B cell (primary cell): ENCODE data around the gene MOB3B. TPM values are rescaled to one million over a fixed set of nuclear protein-coding genes. Genes with fewer than 3 reads are reported as not detected.
A peak's percentile ranks its signal among the peaks of the same experiment; 100 is the strongest.

Source experiments
- ATAC-seq: fragments of 200-7000 bp; cut with Tn5 transposase; one replicate; pipeline ENCODE4 v1.10.0; 2021; ENCODE audit warnings: low read depth, mild to moderate bottlenecking, moderate number of reproducible peaks, moderate library complexity
- CTCF ChIA-PET: fragments of 350-600 bp; sonication (Branson Sonifier 250); formaldehyde crosslinking; loops from one replicate; lab custom pipeline; 2021; ENCODE audit warnings: antibody characterized with exemption, inconsistent platforms; lab: Charles Lee
- POLR2A ChIA-PET: fragments of 350-600 bp; sonication (Branson Sonifier 250); formaldehyde crosslinking; loops from one replicate; lab custom pipeline; 2021; ENCODE audit warnings: antibody characterized with exemption; lab: Charles Lee
- DNase-seq: peaks from one replicate; pipeline ENCODE4 v3.0.0; 2013
- H2AFZ ChIP-seq: 2 replicates; pipeline ENCODE4 v1.6.1; 2012; ENCODE audit warnings: mild to moderate bottlenecking, low read depth, low read length; ENCODE audit not compliant: insufficient read depth, poor library complexity, severe bottlenecking
- H3K27ac ChIP-seq, 2 donors: 1 replicate in 1 of 2; 2 replicates in 1 of 2; pipeline ENCODE4 v1.5.1; 2012 to 2013; ENCODE audit warnings: low read length in 2 of 2, mild to moderate bottlenecking in 2 of 2, moderate library complexity in 1 of 2
- H3K27me3 ChIP-seq, 4 experiments: fragments of 200-600 bp in 1 of 4; sonication (generic) in 1 of 4; replicated peaks in 1 of 4; 1 replicate in 2 of 4; 2 replicates in 2 of 4; pipeline versions ENCODE4 v1.6.1 to v1.7.0; 2013 to 2016; ENCODE audit warnings: low read length in 3 of 4, mild to moderate bottlenecking in 2 of 4, mixed read lengths in 1 of 4, moderate library complexity in 1 of 4; ENCODE audit not compliant: insufficient read depth in 4 of 4, control insufficient read depth in 3 of 4; ENCODE audit errors: control extremely low read depth in 1 of 4
- H3K36me3 ChIP-seq, 2 experiments: replicated peaks in 1 of 2; 1 replicate in 1 of 2; 2 replicates in 1 of 2; pipeline versions ENCODE4 v1.6.1 to v1.7.1; 2013; ENCODE audit warnings: low read length in 1 of 2; ENCODE audit not compliant: insufficient read depth in 2 of 2, control insufficient read depth in 1 of 2; ENCODE audit errors: control extremely low read depth in 1 of 2, extremely low read depth in 1 of 2
- H3K4me1 ChIP-seq, 2 donors: fragments of 200-600 bp in 1 of 2; sonication (generic) in 1 of 2; 1 replicate in 1 of 2; 2 replicates in 1 of 2; pipeline versions ENCODE4 v1.5.1 to v1.6.1; 2013 to 2017; ENCODE audit warnings: low read length in 2 of 2; ENCODE audit not compliant: control insufficient read depth in 2 of 2, insufficient read depth in 2 of 2
- H3K4me2 ChIP-seq: replicated peaks from 2 replicates; pipeline ENCODE3; 2012; ENCODE audit warnings: mild to moderate bottlenecking, low read depth, low read length; ENCODE audit not compliant: poor library complexity, severe bottlenecking
- H3K4me3 ChIP-seq, 5 experiments: fragments of 200-600 bp in 1 of 5; sonication (generic) in 1 of 5; 1 replicate in 3 of 5; 2 replicates in 2 of 5; pipeline versions ENCODE4 v1.5.1 to v1.7.0; 2011 to 2016; ENCODE audit warnings: low read length in 4 of 5, mild to moderate bottlenecking in 4 of 5, low read depth in 2 of 5, control low read depth in 1 of 5, moderate library complexity in 1 of 5; ENCODE audit not compliant: insufficient read depth in 1 of 5; ENCODE audit errors: control extremely low read depth in 1 of 5, extremely low read depth in 1 of 5
- H3K79me2 ChIP-seq: fragments of 200-600 bp; sonication (generic); one replicate; pipeline ENCODE4 v1.6.0; 2016; ENCODE audit warnings: low read length; ENCODE audit not compliant: control insufficient read depth, insufficient read depth
- H3K9ac ChIP-seq: fragments of 200-600 bp; sonication (generic); 2 replicates; pipeline ENCODE4 v1.6.1; 2017; ENCODE audit warnings: mild to moderate bottlenecking, low read length, moderate library complexity
- H3K9me3 ChIP-seq, 3 donors: one replicate each; pipeline versions ENCODE4 v1.6.1 to v1.7.1; 2013; ENCODE audit warnings: low read length in 2 of 3; ENCODE audit not compliant: control insufficient read depth in 2 of 3, insufficient read depth in 1 of 3; ENCODE audit errors: control extremely low read depth in 1 of 3
- H4K20me1 ChIP-seq: 2 replicates; pipeline ENCODE4 v1.6.0; 2012; ENCODE audit warnings: mild to moderate bottlenecking, low read length; ENCODE audit not compliant: insufficient read depth, control insufficient read depth, poor library complexity, severe bottlenecking
- H3K27ac Mint-ChIP-seq: one replicate; pipeline ENCODE4 v1.8.0; 2021; ENCODE audit warnings: mixed read lengths
- H3K27me3 Mint-ChIP-seq: one replicate; pipeline ENCODE4 v1.8.0; 2021; ENCODE audit warnings: mixed read lengths
- H3K4me1 Mint-ChIP-seq: one replicate; pipeline ENCODE4 v1.8.0; 2021; ENCODE audit warnings: mixed read lengths
- H3K4me3 Mint-ChIP-seq: one replicate; pipeline ENCODE4 v1.8.0; 2021; ENCODE audit warnings: mixed read lengths
- H3K9me3 Mint-ChIP-seq: one replicate; pipeline ENCODE4 v1.8.0; 2022; ENCODE audit warnings: mixed read lengths; ENCODE audit not compliant: insufficient read depth
- EZH2 ChIP-seq: IDR thresholded peaks from 2 replicates; pipeline ENCODE4 v1.6.1; 2012; ENCODE audit warnings: borderline replicate concordance, low read depth, mild to moderate bottlenecking, moderate library complexity, low read length; ENCODE audit not compliant: insufficient read depth, poor library complexity, severe bottlenecking
- WGBS: methylation state at CpG from one replicate; pipeline ENCODE4 v1.1.5; 2013; ENCODE audit warnings: missing lambda C conversion rate; ENCODE audit not compliant: insufficient coverage; 5-methylcytosine and 5-hydroxymethylcytosine counted together
- intact Hi-C: fragments of 100-400 bp; cut with micrococcal nuclease; formaldehyde crosslinking; loops from one replicate; pipeline ENCODE4 v1.10.0; 2022
- polyA plus RNA-seq: library from polyadenylated mRNA; depleted of rRNA; stranded (reverse); fragments of >200 nt; gene quantifications from 2 replicates; pipeline ENCODE4 v1.2.3, GENCODE V29; 2012
- total RNA-seq, 2 donors: library from RNA; stranded (reverse); fragments of 120-200 nt in 1 of 2; gene quantifications; 1 replicate in 1 of 2; 2 replicates in 1 of 2; pipeline versions ENCODE4 v1.2.3 to v1.2.4, GENCODE V29; 2013 to 2022
- TF ChIP-seq, protein P1 (sequence below): fragments of 200-600 bp; IDR thresholded peaks from one replicate; pipeline ENCODE4 v1.8.0; 2022; ENCODE audit warnings: antibody characterized with exemption, mild to moderate bottlenecking

Gene MOB3B
- total and polyA plus RNA-seq, 2 donors (not counting 1 experiment from before 2014, with no cell fraction given) = 7.3 to 7.9 TPM

DNA sequence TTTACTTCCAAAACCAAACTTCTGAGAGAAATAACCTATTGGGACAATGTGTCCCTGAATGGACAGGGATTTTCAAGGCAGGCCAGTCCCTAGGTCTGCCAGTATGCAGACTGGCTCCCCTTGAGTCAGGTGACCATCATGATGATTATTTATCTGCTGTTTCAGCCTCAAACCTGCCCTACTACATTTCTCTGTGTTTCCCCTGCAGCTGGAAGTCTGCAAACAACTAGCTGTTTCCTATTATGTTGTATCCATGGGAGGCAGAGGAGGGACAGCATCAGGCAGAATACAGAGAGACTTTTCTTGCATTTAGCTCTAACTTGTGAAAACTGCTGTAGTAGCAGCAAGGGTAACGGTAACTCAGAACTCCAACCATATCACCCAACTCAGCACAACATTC is 41.7 kb downstream of the MOB3B start:
- Mint-ChIP-seq H3K4me1 (peaks cover 84% of the 10 kb centered on the region), H3K27me3 (no peaks in the 10 kb centered on the region), H3K27ac (peak overlapping the region; percentile 5), H3K4me3 (peak overlapping the region; percentile 38), H3K9me3 (no peaks in the 10 kb centered on the region)
- ATAC-seq (no peak), DNase-seq (no peak)
- H3K4me1 ChIP-seq = peaks cover 87 to 96% of the 10 kb centered on the region in 2 donors
- ChIA-PET POLR2A (no interaction called here), CTCF (interaction anchor here (0.9 to 3.1 kb wide), 8 partner anchors 13 to 155 kb away, joined by 3 to 18 read pairs (median 4); partner anchors contain the start of genes IFNK and MOB3B)
- H3K36me3 ChIP-seq = no peaks in the 10 kb centered on the region
- intact Hi-C loops = loop anchor here (5.0 kb wide), 1 partner anchor 111 kb away; no protein-coding TSS in a partner anchor
- no peak overlapping the region for H3K27ac ChIP-seq
- no CpG with 5 or more reads among the region's 1 CpG for WGBS
- no peak overlapping the region for H3K4me3 ChIP-seq
- H3K79me2 ChIP-seq = peaks cover 58% of the 10 kb centered on the region
- no peaks in the 10 kb centered on the region for H4K20me1 ChIP-seq
- no peak overlapping the region for H2AFZ ChIP-seq
- no peaks in the 10 kb centered on the region for H3K9me3 ChIP-seq
- H3K27me3 ChIP-seq = no peaks in the 10 kb centered on the region
- H3K4me2 ChIP-seq = peak overlapping the region; percentile 43
- H3K9ac ChIP-seq = no peak overlapping the region
- TF ChIP-seq EZH2 = no peak
- TF ChIP-seq, protein P1, sequence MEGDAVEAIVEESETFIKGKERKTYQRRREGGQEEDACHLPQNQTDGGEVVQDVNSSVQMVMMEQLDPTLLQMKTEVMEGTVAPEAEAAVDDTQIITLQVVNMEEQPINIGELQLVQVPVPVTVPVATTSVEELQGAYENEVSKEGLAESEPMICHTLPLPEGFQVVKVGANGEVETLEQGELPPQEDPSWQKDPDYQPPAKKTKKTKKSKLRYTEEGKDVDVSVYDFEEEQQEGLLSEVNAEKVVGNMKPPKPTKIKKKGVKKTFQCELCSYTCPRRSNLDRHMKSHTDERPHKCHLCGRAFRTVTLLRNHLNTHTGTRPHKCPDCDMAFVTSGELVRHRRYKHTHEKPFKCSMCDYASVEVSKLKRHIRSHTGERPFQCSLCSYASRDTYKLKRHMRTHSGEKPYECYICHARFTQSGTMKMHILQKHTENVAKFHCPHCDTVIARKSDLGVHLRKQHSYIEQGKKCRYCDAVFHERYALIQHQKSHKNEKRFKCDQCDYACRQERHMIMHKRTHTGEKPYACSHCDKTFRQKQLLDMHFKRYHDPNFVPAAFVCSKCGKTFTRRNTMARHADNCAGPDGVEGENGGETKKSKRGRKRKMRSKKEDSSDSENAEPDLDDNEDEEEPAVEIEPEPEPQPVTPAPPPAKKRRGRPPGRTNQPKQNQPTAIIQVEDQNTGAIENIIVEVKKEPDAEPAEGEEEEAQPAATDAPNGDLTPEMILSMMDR = no peak

DNA sequence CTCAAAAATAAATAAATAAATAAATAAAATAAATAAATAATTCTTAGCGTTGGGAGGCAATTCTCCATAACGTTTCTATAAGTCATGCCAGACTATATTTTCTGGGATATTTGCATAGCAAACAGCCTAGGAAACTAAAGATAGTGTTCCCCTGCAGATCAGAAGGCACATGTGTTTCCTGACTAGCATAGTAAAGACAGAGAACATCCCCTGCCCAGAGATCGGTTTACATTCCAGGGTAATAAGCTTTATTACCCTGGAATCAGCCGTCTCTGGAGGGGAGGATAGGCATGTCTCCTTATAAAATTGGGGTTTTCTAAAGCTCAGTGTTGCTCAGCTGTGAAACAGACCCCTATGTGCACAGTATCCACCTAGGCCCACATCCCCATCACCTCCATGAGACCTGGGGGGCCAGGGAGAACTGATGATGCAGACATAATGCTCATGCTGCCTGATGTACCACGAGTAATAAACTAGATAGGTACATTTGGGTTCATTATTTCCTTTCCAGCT is 42.4 kb downstream of the MOB3B start:
- H3K36me3 ChIP-seq = no peaks in the 10 kb centered on the region
- H3K9ac ChIP-seq = no peak overlapping the region
- Mint-ChIP-seq H3K9me3 (no peaks in the 10 kb centered on the region), H3K4me1 (peaks cover 86% of the 10 kb centered on the region), H3K4me3 (no peak overlapping the region), H3K27me3 (no peaks in the 10 kb centered on the region), H3K27ac (peak overlapping the region; percentile 5)
- peak overlapping the region in 1 of 2 donors; percentile 1 for H3K27ac ChIP-seq
- peak overlapping the region; percentile 43 for H3K4me2 ChIP-seq
- H3K9me3 ChIP-seq = no peaks in the 10 kb centered on the region
- WGBS = 10% methylated on average over 2 of the region's 5 CpGs
- no peak for TF ChIP-seq EZH2
- TF ChIP-seq, protein P1 = no peak
- ATAC-seq (no peak), DNase-seq (no peak)
- no peaks in the 10 kb centered on the region for H4K20me1 ChIP-seq
- no peaks in the 10 kb centered on the region for H3K27me3 ChIP-seq
- H3K4me3 ChIP-seq = no peak overlapping the region
- H2AFZ ChIP-seq = no peak overlapping the region
- CTCF ChIA-PET = interaction anchor here (0.6 to 3.1 kb wide), 8 partner anchors 16 to 154 kb away, joined by 3 to 18 read pairs (median 6); partner anchors contain the start of genes IFNK and MOB3B
- peaks cover 95 to 100% of the 10 kb centered on the region in 2 donors for H3K4me1 ChIP-seq
- POLR2A ChIA-PET = interaction anchor here (0.6 kb wide), 1 partner anchor 22 kb away, joined by 3 read pairs; no protein-coding TSS in a partner anchor
- H3K79me2 ChIP-seq = peaks cover 57% of the 10 kb centered on the region
- intact Hi-C loops = loop anchor here (5.0 kb wide), 1 partner anchor 110 kb away; no protein-coding TSS in a partner anchor
